ENCODE measurements around the gene KRTAP19-2.

The KRTAP19-2 gene

DNA sequence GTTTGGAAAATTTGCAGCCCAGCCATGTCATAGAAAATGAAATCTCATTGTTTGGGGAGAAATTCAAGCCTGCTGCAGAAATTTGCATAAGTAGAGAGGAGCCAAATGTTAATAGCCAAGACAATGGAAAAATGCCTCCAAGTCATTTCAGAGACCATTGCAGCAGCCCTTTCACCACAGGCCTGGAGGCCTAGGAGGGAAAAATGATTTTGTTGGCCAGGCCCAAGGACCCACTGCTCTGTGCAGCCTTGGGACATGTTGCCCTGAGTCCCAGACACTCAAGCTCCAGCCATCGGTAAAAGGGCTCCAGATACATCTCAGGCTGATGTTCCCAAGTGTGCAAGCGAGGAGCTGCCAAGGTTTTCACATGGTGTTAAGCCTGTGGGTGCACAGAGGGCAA, 1.1 kb downstream of the KRTAP19-2 start:
- in situ Hi-C loops (cut with HindIII; ENCODE audit: low sequenced_read_pairs) = no loop called here
- H3K4me3 ChIP-seq (ENCODE audit: low read depth, low read length) = no peak overlapping the region
- TF ChIP-seq, protein P1, sequence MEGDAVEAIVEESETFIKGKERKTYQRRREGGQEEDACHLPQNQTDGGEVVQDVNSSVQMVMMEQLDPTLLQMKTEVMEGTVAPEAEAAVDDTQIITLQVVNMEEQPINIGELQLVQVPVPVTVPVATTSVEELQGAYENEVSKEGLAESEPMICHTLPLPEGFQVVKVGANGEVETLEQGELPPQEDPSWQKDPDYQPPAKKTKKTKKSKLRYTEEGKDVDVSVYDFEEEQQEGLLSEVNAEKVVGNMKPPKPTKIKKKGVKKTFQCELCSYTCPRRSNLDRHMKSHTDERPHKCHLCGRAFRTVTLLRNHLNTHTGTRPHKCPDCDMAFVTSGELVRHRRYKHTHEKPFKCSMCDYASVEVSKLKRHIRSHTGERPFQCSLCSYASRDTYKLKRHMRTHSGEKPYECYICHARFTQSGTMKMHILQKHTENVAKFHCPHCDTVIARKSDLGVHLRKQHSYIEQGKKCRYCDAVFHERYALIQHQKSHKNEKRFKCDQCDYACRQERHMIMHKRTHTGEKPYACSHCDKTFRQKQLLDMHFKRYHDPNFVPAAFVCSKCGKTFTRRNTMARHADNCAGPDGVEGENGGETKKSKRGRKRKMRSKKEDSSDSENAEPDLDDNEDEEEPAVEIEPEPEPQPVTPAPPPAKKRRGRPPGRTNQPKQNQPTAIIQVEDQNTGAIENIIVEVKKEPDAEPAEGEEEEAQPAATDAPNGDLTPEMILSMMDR (IDR thresholded peaks at IDR 0.05; ENCODE audit: low read depth, low read length) = no peak
- DNase-seq (ENCODE audit: low read depth, low spot score) = no peak

DNA sequence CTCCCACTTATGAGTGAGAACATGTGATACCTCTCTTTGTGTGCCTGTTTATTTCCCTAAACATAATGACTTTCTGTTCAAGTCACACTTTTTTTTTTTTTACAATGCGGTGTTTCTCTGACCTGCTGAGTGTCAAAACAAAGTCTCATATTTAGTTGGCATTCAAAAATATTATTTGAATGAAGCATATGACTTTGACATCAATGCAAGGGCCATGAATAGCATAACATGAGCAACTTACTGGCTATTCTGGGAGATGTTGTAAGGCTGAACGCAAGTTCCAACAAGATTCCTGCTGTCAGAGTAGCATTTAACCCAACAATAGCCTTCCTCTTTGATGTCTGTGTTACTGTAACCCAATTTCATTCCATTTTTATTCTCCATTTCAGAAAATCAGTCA, 5.1 kb downstream of the KRTAP19-2 start:
- TF ChIP-seq, protein P1 (IDR thresholded peaks at IDR 0.05; ENCODE audit: low read depth, low read length) = no peak
- H3K4me3 ChIP-seq (ENCODE audit: low read depth, low read length) = no peak overlapping the region
- in situ Hi-C loops (cut with HindIII; ENCODE audit: low sequenced_read_pairs) = no loop called here
- DNase-seq (ENCODE audit: low read depth, low spot score) = no peak

DNA sequence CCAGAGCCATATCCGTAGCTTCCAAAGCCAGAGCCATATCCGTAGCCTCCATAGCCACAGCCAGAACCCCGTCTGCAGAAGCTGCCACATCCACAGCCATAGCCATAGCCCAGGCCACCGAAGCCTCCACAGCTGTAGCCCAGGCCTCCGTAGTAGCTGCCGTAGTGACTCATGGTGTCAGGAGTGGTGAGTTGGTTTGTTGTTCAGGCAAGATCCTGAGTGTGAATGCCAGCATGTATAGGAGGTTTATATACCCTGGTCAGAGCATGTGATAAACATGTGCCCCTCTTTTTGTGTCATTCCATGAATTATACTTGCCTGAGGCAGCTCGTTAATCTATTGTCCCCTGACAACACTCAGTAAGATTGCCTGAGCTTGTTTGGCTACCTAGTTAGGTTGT, 7.1 kb downstream of the KRTAP19-2 start, which contains the start of gene KRTAP19-1:
KRTAP19-1 (minus strand) TSS at position 223 of the 400 bp plus-strand sequence; CDS start at position 173, 50 bp downstream.
- TF ChIP-seq, protein P1 (IDR thresholded peaks at IDR 0.05; ENCODE audit: low read depth, low read length) = no peak
- in situ Hi-C loops (cut with HindIII; ENCODE audit: low sequenced_read_pairs) = no loop called here
- no peak for DNase-seq (ENCODE audit: low read depth, low spot score)
- no peak within 1 kb of the TSS for H3K4me3 ChIP-seq (ENCODE audit: low read depth, low read length)

DNA sequence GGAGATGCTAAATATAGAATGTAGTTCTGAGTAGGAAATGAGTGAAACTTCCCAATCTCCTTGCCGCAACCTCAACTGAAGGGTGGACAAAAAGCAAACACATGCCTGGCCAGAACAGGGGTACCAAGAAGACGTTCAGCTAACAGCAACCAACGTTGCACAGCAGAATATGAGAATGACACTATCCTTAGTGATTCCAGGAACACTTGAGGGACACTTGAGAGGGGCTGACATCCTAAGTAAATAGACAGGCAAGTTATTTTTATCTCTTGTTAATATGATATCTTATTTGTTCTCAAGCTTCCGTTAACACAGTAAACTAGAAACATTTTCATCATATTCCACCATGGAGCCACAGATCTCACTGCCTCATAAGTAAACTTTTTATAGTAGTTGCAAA, 8.0 kb downstream of the KRTAP19-2 start:
- in situ Hi-C loops (cut with HindIII; ENCODE audit: low sequenced_read_pairs) = no loop called here
- TF ChIP-seq, protein P1 (IDR thresholded peaks at IDR 0.05; ENCODE audit: low read depth, low read length) = no peak
- no peak overlapping the region for H3K4me3 ChIP-seq (ENCODE audit: low read depth, low read length)
- DNase-seq (ENCODE audit: low read depth, low spot score) = no peak

DNA sequence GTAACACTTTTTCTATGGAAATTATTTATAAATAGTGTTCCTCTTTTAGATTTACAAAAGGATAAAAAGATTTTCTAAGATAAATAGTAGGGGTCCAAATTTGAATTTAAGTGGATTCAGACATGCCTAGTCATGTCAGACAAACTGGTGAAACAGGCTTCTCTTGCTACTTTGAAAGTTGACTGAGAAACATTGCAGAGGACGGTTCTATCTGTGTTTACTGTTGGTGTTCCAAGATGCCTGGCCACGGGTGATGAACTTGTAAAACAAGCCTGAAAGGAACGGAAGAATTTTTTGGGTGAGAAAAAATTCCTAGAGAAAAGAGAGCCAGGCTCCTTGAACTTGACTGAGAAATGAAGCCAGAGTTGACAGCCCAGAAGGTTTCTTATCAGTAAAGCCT, 9.2 kb downstream of the KRTAP19-2 start:
- in situ Hi-C loops (cut with HindIII; ENCODE audit: low sequenced_read_pairs) = no loop called here
- TF ChIP-seq, protein P1 (IDR thresholded peaks at IDR 0.05; ENCODE audit: low read depth, low read length) = no peak
- H3K4me3 ChIP-seq (ENCODE audit: low read depth, low read length) = no peak overlapping the region
- DNase-seq (ENCODE audit: low read depth, low spot score) = no peak

DNA sequence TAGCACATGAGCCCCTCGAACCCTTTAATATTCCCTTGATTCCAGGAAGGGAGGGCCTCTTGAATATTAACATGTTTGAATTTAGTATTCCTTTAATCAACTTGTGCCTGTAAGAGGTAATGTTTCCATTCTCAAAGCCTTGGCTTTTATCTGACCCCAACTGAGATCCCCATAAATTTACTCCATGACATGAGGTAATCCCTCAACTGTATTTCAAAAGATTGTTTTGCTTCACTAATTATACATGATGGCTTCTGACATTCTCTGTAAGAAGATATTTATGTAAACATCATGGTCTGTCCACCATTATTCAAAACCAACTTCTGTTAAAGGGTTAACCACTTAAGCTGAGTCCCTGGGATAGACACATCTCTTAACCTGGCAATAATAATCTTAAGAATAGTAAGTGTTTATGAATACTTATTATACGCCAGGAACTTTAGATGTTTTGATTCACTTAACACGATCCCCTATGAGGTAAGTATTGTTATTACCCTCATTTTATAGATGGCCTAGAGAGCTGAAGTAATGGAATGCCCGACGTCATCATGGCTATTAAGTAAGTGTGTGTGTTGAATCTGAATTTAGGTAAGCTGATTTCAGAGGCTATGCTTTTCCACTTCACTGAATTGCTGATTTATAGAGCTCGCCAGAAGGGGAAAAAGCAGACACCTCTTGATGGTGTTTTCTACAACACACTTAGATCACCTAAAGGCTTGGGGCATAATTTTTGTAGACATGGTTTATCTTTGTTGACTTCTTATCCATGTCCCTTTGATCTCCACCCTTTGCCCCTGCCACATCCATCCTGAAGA, 18.1 kb downstream of the KRTAP19-2 start:
- no peak overlapping the region for H3K4me3 ChIP-seq (ENCODE audit: low read depth, low read length)
- DNase-seq (ENCODE audit: low read depth, low spot score) = no peak
- in situ Hi-C loops (cut with HindIII; ENCODE audit: low sequenced_read_pairs) = no loop called here
- TF ChIP-seq, protein P1 (IDR thresholded peaks at IDR 0.05; ENCODE audit: low read depth, low read length) = no peak

Data from astrocyte of the spinal cord (primary cell).